ENCODE measurements around the gene LAMA3. TPM values are rescaled to one million over a fixed set of nuclear protein-coding genes. Genes with fewer than 3 reads are reported as not detected.

Gene LAMA3
- total RNA-seq, 1 experiment from 2014 or later, result 5.6 TPM

DNA sequence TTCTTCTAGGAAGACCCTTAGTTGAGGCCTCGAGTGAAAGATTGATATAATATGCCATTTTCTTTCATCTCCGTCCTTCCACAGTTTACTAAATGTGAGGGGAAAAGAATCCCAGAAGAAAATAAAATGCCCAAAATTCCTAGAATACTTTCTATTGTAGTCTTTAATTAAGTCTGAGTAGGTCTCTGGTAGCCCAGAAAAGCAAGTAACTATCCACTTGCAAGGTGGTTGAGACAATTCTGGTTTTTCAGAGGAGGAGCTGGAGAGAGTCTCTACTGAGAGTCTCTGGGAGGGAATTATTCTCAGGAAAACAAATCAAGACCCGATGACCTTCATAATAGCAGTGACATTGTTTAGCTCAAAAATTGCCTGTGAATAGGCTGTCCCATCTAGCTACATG lies 261.4 kb downstream of the LAMA3 start:
- H4K20me1 ChIP-seq (ENCODE audit: insufficient read depth), result no peaks in the 10 kb centered on the region
- ATAC-seq, result no peak
- RAD21 ChIA-PET (ENCODE audit: low non-redundant PET in 1 of 2, low total read pairs in 2 of 2, uncharacterized antibody in 2 of 2, unreplicated experiment in 2 of 2), result no interaction called here

DNA sequence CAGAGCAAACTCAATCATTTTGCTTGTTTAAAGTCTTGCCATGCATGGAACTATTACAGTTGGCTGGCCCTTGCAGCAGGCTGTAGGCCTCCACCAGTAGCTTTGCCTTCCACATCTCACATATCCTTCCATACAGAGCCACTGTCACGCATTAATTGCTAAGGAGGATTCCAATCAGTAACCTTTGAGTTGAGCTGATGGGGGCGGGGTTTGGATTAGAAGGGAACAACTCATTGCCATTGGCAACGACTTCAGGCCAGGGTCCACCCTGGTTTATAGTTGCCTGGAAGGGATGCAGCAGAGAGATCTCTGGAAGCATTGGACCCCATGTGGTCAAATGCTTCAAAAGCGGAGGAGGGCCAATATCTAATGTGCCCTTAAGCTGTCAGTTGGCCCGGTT lies 262.0 kb downstream of the LAMA3 start:
- DNase-seq (ENCODE audit: low read depth, low spot score) (no peak), ATAC-seq (no peak)
- H3K27me3 ChIP-seq (ENCODE audit: insufficient read depth, low read length), result no peaks in the 10 kb centered on the region
- no peak overlapping the region for H3K27ac ChIP-seq (ENCODE audit: low read depth, low read length)
- H4K20me1 ChIP-seq (ENCODE audit: insufficient read depth), result no peaks in the 10 kb centered on the region
- H3K4me1 ChIP-seq (ENCODE audit: control insufficient read depth in 1 of 2, insufficient read depth in 2 of 2, low read length in 2 of 2), result no peaks in the 10 kb centered on the region
- H3K9ac ChIP-seq (ENCODE audit: low read length), result no peak overlapping the region
- H3K9me3 ChIP-seq (ENCODE audit: control insufficient read depth in 1 of 2, insufficient read depth in 1 of 2, low read depth in 1 of 2, low read length in 2 of 2), result no peaks in the 10 kb centered on the region
- POLR2A ChIA-PET, result no interaction called here
- no peak overlapping the region for H2AFZ ChIP-seq (ENCODE audit: low read depth, low read length, poor library complexity, severe bottlenecking)
- no peaks in the 10 kb centered on the region for H3K79me2 ChIP-seq (ENCODE audit: insufficient read depth, low read length)
- no peak overlapping the region for H3K4me2 ChIP-seq (ENCODE audit: low read length)
- CTCF ChIA-PET, result no interaction called here
- RAD21 ChIA-PET (ENCODE audit: low non-redundant PET in 1 of 2, low total read pairs in 2 of 2, uncharacterized antibody in 2 of 2, unreplicated experiment in 2 of 2), result no interaction called here
- H3K9me2 ChIP-seq (ENCODE audit: insufficient read depth), result no peaks in the 10 kb centered on the region
- H3K4me3 ChIP-seq (replicated peaks in 1 of 2; ENCODE audit: low read depth in 1 of 2, low read length in 2 of 2), result no peak overlapping the region
- no TSS peak for BruUV-seq (replicated peaks)
- H3K36me3 ChIP-seq (ENCODE audit: control insufficient read depth in 1 of 2, insufficient read depth in 2 of 2, low read length in 2 of 2), result no peaks in the 10 kb centered on the region
- TF ChIP-seq, protein P1, sequence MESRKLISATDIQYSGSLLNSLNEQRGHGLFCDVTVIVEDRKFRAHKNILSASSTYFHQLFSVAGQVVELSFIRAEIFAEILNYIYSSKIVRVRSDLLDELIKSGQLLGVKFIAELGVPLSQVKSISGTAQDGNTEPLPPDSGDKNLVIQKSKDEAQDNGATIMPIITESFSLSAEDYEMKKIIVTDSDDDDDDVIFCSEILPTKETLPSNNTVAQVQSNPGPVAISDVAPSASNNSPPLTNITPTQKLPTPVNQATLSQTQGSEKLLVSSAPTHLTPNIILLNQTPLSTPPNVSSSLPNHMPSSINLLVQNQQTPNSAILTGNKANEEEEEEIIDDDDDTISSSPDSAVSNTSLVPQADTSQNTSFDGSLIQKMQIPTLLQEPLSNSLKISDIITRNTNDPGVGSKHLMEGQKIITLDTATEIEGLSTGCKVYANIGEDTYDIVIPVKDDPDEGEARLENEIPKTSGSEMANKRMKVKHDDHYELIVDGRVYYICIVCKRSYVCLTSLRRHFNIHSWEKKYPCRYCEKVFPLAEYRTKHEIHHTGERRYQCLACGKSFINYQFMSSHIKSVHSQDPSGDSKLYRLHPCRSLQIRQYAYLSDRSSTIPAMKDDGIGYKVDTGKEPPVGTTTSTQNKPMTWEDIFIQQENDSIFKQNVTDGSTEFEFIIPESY (IDR thresholded peaks at IDR 0.05; ENCODE audit: extremely low read depth, insufficient replicate concordance, low read length), result no peak
- TF ChIP-seq, protein P2, sequence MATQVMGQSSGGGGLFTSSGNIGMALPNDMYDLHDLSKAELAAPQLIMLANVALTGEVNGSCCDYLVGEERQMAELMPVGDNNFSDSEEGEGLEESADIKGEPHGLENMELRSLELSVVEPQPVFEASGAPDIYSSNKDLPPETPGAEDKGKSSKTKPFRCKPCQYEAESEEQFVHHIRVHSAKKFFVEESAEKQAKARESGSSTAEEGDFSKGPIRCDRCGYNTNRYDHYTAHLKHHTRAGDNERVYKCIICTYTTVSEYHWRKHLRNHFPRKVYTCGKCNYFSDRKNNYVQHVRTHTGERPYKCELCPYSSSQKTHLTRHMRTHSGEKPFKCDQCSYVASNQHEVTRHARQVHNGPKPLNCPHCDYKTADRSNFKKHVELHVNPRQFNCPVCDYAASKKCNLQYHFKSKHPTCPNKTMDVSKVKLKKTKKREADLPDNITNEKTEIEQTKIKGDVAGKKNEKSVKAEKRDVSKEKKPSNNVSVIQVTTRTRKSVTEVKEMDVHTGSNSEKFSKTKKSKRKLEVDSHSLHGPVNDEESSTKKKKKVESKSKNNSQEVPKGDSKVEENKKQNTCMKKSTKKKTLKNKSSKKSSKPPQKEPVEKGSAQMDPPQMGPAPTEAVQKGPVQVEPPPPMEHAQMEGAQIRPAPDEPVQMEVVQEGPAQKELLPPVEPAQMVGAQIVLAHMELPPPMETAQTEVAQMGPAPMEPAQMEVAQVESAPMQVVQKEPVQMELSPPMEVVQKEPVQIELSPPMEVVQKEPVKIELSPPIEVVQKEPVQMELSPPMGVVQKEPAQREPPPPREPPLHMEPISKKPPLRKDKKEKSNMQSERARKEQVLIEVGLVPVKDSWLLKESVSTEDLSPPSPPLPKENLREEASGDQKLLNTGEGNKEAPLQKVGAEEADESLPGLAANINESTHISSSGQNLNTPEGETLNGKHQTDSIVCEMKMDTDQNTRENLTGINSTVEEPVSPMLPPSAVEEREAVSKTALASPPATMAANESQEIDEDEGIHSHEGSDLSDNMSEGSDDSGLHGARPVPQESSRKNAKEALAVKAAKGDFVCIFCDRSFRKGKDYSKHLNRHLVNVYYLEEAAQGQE (IDR thresholded peaks at IDR 0.05; ENCODE audit: low read depth), result no peak
- TF ChIP-seq, protein P3, sequence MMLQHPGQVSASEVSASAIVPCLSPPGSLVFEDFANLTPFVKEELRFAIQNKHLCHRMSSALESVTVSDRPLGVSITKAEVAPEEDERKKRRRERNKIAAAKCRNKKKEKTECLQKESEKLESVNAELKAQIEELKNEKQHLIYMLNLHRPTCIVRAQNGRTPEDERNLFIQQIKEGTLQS (IDR thresholded peaks at IDR 0.05), result no peak
- TF ChIP-seq POLR2A (IDR thresholded peaks at IDR 0.05; ENCODE audit: borderline replicate concordance, extremely low read depth, insufficient read depth, insufficient read length) (no peak), CBX3 (IDR thresholded peaks at IDR 0.05; ENCODE audit: low read depth) (no peak), SP1 (IDR thresholded peaks at IDR 0.05; ENCODE audit: low read depth) (no peak), ZFX (IDR thresholded peaks at IDR 0.05) (no peak), CEBPB (IDR thresholded peaks at IDR 0.05; ENCODE audit: low read depth) (no peak), ELF1 (IDR thresholded peaks at IDR 0.05; ENCODE audit: borderline replicate concordance, low read depth) (no peak), EZH2phosphoT487 (IDR thresholded peaks at IDR 0.05; ENCODE audit: borderline replicate concordance) (no peak), RAD21 (IDR thresholded peaks at IDR 0.05; ENCODE audit: low read depth) (no peak)
- intact Hi-C loops (cut with micrococcal nuclease), result no loop called here

More for the DNA sequence above, 261.4 kb downstream of the LAMA3 start:
- Histone ChIP-seq H3K4me1 (ENCODE audit: control insufficient read depth in 1 of 2, insufficient read depth in 2 of 2, low read length in 2 of 2) (no peaks in the 10 kb centered on the region), H3K36me3 (ENCODE audit: control insufficient read depth in 1 of 2, insufficient read depth in 2 of 2, low read length in 2 of 2) (no peaks in the 10 kb centered on the region), H3K79me2 (ENCODE audit: insufficient read depth, low read length) (no peaks in the 10 kb centered on the region), H2AFZ (ENCODE audit: low read depth, low read length, poor library complexity, severe bottlenecking) (no peak overlapping the region), H3K27me3 (ENCODE audit: insufficient read depth, low read length) (no peaks in the 10 kb centered on the region), H3K9ac (ENCODE audit: low read length) (no peak overlapping the region), H3K9me2 (ENCODE audit: insufficient read depth) (no peaks in the 10 kb centered on the region), H3K27ac (ENCODE audit: low read depth, low read length) (no peak overlapping the region), H3K4me2 (ENCODE audit: low read length) (no peak overlapping the region), H3K4me3 (replicated peaks in 1 of 2; ENCODE audit: low read depth in 1 of 2, low read length in 2 of 2) (no peak overlapping the region), H3K9me3 (ENCODE audit: control insufficient read depth in 1 of 2, insufficient read depth in 1 of 2, low read depth in 1 of 2, low read length in 2 of 2) (no peaks in the 10 kb centered on the region)
- intact Hi-C loops (cut with micrococcal nuclease), result no loop called here
- no peak for DNase-seq (ENCODE audit: low read depth, low spot score)
- ChIA-PET CTCF (no interaction called here), POLR2A (no interaction called here)
- TF ChIP-seq ZFX (IDR thresholded peaks at IDR 0.05) (no peak), SP1 (IDR thresholded peaks at IDR 0.05; ENCODE audit: low read depth) (no peak), SIN3A (IDR thresholded peaks at IDR 0.05; ENCODE audit: low read depth) (no peak), SRF (IDR thresholded peaks at IDR 0.05; ENCODE audit: low read depth) (no peak)
- TF ChIP-seq, protein P1 (IDR thresholded peaks at IDR 0.05; ENCODE audit: extremely low read depth, insufficient replicate concordance, low read length), result no peak
- no TSS peak for BruUV-seq (replicated peaks)

Data from HCT116 (cell line).